HG03520 (cell line): ENCODE data around the gene HDHD2.
"Not testable (repeated sequence)": the region's sequence is repeated elsewhere in the genome, so short reads cannot be mapped to it uniquely, and the experiment has no call there.

Experiments used
- ATAC-seq: cut with Tn5 transposase; IDR thresholded peaks from one replicate; pipeline ENCODE4 v1.9.1; 2021; ENCODE audit warnings: mild to moderate bottlenecking, moderate library complexity; ENCODE audit not compliant: unreplicated experiment

Gene HDHD2, protein sequence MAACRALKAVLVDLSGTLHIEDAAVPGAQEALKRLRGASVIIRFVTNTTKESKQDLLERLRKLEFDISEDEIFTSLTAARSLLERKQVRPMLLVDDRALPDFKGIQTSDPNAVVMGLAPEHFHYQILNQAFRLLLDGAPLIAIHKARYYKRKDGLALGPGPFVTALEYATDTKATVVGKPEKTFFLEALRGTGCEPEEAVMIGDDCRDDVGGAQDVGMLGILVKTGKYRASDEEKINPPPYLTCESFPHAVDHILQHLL

DNA sequence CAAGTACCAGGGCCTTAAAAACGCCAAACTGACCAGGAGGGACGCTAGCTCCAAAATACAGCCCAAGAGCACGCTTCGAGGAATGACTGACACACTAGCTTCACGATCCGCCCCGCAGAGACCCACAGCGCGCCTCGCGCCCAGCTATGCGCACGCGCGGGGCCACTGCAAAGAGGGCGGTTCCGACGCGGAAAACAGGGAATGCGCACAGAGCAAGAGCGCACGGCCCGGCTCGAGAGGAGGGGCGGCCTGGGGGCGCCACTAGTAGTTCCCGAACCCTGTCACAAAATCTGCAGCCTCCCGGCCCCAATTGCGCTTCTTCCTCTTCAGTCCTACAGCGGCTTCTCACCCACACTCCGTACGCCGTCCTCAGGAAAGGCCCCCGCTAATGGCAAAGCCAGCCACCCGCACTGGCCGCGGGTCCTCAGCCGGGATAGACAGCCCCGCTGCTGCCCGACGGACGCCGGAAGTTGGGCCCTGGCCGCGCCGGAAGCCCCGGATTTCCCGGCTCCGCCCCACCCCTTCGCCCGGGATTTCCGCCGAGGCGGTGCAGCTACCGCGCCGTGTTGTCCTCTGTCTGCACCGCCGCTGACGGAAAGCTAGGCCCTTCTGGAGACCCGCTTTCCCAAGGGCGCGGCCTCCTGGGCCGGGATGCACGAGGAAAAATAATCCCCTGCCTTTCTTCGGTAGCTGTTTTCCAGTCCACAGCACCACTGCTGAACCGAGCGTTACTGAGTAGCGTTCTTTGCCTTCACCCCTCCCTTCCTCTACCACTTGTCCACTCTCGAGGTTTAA is at the start of gene HDHD2:
Gene HDHD2 (minus strand): TSS at position 472 of the 795 bp plus-strand sequence. CDS start 14,061 bp downstream, outside the sequence.
- peak; percentile 72 for ATAC-seq

DNA sequence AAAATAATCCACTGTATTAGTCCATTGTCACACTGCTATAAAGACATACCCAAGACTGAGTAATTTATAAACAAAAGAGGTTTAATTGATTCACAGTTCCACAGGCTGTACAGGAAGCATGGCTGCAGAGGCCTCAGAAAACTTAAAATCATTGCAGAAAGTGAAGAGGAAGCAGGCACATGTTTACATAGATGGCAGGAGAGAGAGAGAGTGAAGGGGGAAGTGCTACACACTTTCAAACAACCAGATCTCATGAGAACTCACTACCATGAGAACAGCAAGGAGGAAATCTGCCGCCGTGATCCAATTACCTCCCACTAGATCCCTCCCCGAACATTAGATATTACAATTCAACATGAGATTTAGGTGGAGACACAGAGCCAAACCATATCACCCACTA is 45.7 kb upstream of the HDHD2 start:
- ATAC-seq, result not testable (repeated sequence)

DNA sequence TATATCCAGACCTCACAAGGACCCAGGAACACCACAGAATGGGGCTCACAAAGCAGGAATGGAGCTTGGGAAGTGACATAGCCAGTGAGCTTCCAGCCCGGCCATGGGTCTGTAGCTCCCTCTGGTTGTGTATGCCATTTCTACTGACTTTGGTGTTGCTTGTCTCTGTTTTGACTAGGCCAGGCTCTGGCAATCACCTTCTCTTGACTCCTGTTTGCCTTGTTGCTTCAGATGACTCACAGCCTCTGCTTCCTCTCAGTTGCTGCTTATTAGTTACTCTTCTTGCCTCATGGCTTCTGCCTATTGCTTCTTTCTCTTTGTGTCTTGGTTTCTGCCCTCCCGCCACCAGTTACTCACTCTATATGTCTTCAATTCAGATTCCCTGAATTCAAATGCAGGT is 41.7 kb upstream of the HDHD2 start:
- ATAC-seq, result no peak

DNA sequence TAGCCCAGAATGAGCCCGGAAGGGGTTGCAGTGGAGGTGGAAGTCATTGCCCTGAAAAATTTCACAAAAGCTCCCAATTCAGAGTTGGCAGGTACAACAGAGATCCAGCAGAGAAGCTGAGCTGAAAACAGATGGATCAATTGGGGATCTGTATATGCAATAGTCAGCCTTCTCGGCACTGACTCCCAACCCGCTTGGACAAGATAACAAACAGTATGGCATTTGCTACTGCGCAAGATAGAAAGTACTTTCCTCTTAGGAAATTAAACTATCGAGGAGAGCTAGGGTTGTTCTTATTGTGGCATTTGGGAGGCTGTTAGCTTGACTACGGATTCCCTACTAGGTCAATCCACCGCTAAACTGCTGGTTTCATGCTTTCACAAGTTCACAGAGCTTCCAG is 37.4 kb upstream of the HDHD2 start:
- no peak for ATAC-seq

DNA sequence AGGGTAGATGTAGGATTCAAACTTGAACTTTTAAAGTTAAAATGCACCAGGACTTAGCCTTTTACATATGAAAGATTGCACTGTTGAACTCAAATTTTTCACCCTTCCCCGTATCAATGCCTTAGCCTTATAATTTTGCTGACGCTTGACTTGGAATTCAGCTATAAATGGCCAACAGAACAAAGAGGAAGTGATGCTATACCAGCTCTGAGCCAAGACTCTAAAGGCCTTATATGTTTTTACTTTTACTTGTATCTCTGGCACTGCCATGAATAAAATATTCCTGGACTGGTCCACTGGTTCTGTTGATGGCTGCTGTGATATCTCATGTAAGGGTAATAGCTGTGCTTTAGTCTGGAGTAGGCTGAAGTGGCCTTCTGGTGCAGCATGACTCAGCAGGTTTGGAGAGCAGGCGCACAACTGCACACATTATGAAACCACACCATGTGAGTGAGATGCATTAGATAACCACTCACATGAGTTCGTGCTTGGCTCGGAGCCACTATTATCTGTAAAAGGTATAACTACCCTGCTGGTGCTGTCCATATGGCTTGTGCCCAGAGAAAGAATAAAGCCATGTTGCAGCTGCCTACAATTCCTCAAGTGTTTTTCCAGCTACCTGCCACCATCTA is 34.2 kb upstream of the HDHD2 start:
- no peak for ATAC-seq

DNA sequence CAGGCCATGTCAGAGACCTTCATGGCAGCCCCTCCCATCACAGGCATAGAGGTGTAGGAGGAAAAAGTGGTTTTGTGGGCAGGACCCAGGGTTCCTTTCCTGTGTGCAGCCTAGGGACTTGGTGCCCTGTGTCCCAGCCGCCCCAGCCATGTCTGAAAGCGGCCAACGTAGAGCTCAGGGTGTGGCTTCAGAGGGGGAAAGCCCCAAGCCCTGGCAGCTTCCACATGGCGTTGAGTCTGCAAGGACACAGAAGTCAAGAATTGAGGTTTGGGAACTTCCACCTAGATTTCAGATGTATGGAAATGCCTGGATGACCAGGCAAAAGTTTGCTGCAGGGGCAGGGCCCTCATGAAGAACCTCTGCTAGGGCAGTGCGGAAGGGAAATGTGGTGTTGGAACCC is 31.9 kb upstream of the HDHD2 start:
- ATAC-seq, result not testable (repeated sequence)

DNA sequence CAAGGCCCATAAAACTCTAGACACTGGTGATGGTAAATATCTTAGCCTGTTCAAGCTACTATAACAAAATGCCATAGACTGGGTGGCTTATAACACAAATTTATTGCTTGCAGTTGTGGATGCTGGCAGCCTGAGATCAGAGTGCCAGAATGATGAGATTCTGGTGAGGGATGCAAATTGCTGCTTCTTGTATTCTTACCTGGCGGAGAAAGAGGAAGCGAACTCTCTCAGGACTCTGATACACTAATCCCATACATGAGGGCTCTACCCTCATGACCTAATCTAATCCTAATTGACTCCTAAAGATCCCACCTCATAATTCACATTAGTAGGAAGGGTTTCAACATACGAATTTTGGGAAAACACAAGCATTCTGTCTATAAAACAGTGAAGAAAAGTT is 30.5 kb upstream of the HDHD2 start:
- no peak for ATAC-seq

DNA sequence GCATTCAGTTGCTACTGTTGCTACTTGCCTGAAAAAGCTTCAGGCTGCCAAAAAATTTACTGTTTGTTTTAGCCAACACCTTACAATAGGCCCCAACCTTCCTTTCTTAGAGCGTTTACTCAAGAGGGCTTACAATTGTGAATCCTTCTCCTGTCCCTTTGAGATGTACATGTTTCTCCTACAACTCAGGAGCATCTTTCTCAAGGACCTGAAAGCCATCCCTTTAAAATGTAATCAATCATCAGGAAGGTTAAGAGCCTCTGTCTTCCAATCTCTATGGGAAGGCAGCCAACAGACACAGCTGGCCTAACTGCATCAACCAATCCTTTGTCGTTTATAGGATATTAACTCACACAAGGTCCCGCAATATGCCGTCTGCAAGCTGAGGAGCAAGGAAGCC is 29.2 kb upstream of the HDHD2 start:
- ATAC-seq, result no peak

DNA sequence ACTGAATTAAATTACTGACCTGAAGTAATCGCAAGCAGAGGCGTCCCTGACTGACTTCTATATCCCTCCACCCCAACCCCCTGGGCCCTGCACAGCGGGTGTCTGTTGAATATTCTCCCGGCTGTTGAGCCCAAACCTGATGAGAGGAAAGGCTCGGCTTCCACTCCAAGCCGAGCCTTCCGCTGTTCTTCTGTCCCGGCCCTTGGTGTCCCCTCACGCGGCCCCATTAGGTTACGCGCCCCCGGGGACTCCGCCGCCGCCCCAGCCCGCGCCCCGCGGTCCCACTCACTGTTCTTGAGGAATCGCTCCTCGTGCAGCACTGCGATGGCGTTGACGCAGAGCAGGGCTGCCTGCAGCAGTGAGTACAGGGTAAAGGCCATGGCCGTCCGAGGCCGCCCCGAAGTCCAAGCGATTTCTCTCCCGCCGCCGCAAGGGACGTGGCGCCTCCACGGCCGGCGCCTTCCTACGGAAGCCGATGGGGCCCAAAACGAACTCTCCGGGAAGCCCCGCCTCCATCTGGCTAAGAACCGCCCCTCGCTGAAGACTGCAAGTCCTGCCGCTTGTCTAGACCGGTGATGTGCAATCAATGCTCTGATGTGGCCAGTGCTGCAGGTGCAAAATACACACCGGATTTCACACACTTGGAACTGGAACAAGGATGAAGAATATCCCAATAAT is 25.7 kb upstream of the HDHD2 start, which contains the start of gene IER3IP1:
Gene IER3IP1 (minus strand): TSS at position 467 of the 678 bp plus-strand sequence. CDS start 87 bp downstream, at position 380.
- peak; percentile 81 for ATAC-seq

DNA sequence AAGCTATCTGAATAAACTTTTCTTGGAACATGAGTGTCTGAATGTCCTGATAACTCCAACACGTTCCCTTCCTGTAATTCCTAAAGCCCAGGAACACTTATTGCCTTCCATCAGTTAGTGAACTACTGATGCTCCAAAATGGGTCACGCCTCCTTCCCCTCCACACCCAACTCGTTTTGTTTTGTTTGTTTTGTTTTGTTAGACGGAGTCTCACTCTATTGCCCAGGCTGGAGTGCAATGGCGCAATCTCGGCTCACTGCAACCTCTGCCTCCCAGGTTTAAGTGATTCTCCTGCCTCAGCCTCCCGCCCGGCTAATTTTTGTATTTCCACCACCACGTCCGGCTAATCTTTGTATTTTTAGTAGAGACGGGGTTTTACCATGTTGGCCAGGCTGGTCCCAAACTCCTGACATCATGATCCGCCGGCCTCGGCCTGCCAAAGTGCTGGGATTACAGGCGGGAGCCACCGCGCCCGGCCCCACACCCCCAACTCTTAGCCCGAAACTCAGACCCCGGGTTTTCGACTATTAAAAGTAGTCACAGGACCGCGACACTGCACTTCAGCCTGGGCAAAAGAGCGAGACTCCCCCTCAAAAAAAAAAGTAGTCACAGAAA is 25.1 kb upstream of the HDHD2 start:
- no peak for ATAC-seq

DNA sequence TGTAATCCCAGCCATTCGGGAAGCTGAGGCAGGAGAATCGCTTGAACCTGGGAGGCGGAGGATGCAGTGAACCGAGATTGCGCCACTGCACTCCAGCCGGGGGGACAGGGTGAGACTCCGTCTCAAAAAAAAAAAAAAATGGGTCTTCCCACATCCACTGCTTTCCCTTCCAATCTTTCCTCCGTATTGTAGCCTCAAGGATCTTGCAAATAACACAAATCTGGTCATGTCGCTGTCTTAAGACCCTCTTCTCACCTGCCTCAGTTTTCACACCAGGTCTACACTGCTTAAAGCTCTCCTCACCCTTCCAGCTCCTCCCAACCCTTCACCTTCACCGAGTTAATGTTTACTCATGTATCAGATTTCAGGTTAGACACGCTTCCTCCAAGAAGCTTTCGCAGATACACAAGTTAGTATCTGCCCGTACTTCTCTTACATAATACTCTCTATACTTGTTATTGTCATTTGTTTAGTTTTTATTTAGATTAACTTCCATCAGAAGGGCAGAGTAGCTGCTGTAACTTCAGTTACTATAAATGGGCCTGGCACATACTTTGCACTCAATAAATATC is 24.3 kb upstream of the HDHD2 start:
- no peak for ATAC-seq

DNA sequence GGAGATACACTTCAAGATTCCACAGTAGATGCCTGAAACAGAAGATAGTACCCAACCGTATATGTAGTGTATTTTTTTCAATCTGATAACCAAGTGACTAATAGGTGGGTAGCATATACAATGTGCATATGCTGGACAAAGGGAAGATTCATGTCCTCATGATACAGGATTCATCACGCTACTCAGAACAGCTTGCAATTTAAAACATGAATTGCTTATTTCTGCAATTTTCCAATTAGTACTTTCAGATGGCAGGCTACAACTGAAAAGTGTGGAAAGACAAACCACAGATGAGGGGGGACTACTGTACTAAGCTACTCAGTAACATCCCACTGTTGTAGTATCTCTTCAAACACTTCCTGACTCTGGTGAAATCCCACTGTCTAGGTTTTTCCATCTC is 22.2 kb upstream of the HDHD2 start:
- ATAC-seq, result no peak

DNA sequence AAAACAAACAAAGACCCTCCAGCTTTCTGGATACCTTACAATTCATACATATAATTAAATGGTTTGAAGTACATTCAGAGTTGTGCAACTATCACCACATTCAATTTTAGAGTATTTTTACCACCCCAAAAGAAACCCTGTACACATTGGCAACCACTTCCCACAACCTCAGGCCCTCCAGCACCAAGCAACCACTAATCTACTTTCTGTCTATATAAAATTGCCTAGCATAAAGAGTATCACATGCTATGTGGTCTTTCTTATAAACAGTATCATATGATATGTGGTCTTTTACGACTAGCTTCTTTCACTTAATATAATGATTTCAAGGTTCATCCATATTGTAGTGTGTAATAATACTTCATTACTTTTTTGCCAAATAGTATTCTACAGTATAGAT is 18.6 kb upstream of the HDHD2 start:
- no peak for ATAC-seq

DNA sequence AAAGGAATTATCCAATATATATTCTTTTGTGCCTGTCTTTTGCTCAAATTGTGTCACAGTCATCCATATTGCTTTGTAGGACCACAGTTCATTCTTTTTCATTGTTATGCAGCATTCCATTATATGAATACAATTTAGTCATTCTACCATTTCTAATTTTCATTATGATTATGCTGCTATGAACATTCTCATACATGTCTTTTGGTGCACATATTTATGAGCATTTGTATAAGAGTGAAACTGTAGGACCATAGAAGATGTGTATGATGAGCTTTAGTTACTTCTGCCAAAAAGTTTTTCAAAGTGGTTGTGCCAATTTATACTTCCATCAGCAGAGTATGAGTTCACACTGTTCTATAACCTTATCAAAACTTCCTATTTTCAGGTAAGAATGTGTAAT is 18.2 kb upstream of the HDHD2 start:
- no peak for ATAC-seq

DNA sequence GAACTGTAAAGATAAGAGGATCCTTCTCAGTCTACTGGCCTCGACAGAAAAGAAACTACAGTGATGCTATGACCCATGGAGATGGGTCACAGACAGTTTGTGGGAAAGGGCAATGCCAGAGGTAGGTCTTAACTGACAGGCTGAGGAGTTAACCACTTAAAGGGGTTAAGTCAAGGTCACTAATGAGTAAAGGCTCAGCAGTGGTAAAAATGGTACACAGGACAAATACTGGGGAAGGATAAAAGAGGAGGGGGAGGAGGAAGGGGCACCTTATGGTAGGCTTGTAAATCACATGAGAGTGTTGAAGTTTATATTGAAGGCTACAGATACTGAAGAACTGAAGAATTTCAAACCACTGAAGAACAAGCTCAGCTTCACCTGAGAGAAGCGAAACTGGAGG is 16.0 kb upstream of the HDHD2 start:
- ATAC-seq, result no peak

DNA sequence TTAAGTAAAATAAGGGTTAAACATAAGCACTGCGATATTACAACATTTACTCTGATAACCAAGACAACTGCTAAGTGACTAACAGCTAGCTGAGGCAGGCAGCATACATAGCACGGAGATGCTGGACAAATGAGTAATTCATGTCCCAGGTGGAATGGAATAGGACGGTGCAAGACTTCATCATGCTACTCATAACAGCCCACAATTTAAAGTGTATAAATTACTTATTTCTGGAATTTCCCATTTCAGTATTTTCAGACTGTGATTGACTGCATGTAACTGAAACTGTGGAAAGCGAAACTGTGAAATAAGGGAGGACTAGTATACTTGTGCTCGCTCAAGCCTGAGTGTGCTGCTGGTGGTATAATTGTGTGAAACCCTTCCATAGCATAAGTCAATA is 12.9 kb upstream of the HDHD2 start:
- peak; percentile 83 for ATAC-seq

DNA sequence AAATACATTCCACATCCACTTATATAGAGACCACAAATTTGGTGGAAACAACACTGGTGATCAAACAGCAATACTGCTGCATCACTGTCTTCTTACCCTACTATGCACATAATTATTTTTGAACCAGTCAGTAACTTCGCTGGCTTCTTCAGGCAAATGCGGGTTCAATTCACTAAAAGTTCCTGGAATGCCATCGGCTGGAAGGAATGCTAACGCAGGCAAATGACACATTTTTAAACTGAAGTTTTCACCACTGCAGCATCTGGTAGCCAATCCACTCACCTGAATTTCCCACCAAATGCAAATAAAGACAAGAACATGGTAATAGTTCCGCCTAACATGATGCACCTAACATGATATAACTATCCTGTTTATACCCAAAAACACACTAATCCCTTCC is 10.0 kb upstream of the HDHD2 start:
- ATAC-seq, result no peak

DNA sequence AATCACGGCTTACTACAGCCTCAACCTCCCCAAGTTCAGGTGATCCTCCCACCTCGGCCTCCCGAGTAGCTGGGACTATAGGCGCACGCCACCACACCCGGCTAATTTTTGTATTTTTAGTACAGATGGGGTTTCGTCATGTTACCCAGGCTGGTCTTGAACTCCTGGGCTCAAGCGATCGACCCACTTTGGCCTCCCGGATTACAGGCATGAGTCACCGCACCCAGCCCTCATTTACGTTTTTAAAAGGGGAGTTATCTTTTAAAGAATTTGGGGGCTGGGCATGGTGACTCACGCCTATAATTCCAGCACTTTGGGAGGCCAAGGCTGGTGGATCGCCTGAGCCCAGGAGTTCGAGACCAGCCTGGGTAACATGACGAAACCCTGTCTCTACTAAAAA is 8.1 kb upstream of the HDHD2 start:
- ATAC-seq, result not testable (repeated sequence)

DNA sequence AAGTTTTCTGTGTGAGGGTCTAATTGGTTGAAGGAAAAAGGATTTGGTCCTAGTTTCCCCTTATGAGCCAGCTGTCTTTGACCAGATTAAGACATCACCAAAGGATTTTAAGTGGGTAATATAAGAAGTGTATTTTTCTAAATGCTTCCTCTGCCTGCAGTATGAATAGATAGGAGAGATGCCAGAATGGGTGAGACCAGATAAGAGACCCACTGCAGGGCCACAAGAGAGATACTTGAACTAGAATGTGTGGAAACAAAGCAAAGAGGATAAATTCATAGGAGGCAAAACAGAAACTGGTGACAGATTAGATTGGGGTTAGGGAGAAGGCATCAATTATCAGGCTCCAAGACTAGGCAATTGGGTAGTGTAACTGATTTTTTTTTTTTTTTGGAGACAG is 1.1 kb upstream of the HDHD2 start:
- no peak for ATAC-seq

DNA sequence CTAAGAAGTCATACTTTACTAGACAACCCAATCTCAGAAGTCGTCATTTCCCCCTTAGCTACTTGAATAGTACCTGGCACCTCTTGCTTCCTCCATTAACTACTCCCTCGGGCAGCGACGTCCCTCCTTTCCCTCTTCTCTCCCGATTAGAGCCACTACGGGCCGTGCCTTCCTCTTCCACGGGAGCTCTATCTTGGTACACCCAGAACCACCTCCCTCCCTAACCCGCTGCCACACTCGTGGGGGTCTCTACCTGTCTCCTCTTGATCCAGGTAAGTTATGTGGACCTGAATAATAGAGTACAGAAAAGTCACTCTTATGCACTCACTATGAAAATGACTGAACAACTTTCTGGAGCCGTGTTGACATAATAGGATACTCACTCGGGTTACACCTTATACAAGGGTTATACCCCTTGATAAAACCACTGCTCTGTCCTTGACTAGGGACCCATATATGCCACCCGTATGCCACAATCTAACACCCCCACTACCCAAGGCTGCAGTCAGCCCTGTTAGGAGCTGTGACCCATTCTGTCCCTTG is 595 bp upstream of the HDHD2 start:
- ATAC-seq, result no peak
